ENCODE data around the gene CLDN34.

Gene CLDN34

DNA sequence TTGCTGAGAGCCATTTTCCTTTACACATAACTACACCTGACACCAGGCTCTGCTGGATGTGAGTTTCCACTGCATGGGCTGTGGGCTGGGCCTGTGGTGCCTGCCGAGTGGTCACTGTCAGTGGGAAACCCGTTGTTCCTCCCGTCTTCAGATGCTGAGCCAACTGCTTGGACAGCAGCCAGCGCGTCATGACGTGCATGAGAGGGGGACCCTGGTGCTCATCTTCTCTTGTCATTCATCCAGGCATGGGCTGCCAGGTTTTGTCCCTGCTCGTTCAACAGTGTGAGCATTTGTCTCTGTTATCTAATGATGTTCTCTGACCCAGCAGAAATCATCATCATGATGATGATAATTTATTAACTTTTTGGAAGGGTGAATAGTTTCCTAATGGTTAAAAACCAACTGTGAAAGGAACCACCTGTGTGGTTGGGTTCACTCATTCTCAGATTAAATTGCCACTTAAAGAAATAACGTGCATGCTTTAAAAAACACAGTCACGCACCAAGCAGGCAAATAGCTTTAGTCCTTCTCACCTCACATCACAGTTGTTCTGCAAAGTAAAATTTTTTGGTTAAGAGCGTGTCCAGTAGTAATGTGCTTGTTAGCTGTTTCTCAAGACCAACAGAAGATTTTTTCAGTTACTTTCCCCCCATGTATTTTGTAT is 19.9 kb upstream of the CLDN34 start:
- DNase-seq (ENCODE audit: low read depth in 1 of 2, low spot score in 1 of 2), result no peak
- in situ Hi-C loops (cut with HindIII; ENCODE audit: low pct_unique_long_range_greater_than_20kb, low sequenced_read_pairs), result no loop called here
- TF ChIP-seq JUND (IDR thresholded peaks at IDR 0.05; ENCODE audit: low read depth), result no peak

DNA sequence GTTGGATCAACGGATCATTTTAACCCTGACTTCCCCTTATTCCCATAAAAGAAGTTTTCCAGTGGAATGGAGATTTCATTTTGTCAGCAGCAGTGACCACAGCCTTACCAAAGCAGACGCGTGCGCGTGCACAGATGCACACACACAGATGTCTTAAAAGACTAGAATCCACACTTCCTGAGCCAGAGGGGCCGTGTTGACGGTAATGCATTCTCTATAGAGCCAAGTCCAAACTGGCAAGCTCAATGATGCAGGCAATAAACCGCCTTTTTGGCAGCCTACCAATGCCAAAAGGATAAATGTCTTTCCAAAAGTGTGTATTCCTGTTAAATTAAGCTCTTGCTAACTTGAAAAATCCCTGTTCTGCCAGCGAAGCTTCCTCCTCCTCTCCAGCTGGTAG is 18.8 kb upstream of the CLDN34 start:
- no peak for TF ChIP-seq JUND (IDR thresholded peaks at IDR 0.05; ENCODE audit: low read depth)

GRCh38 chrX:9952300-9952699 is 14.9 kb upstream of the CLDN34 start:
- no peak for TF ChIP-seq JUND (IDR thresholded peaks at IDR 0.05; ENCODE audit: low read depth)
- in situ Hi-C loops (cut with HindIII; ENCODE audit: low pct_unique_long_range_greater_than_20kb, low sequenced_read_pairs), result no loop called here
- DNase-seq (ENCODE audit: low read depth in 1 of 2, low spot score in 1 of 2), result no peak

More for the DNA sequence above, 18.8 kb upstream of the CLDN34 start:
- DNase-seq (ENCODE audit: low read depth in 1 of 2, low spot score in 1 of 2), result no peak
- in situ Hi-C loops (cut with HindIII; ENCODE audit: low pct_unique_long_range_greater_than_20kb, low sequenced_read_pairs), result no loop called here

- no peak for DNase-seq (ENCODE audit: low read depth in 1 of 2, low spot score in 1 of 2)
- TF ChIP-seq JUND (IDR thresholded peaks at IDR 0.05; ENCODE audit: low read depth), result no peak
- in situ Hi-C loops (cut with HindIII; ENCODE audit: low pct_unique_long_range_greater_than_20kb, low sequenced_read_pairs), result no loop called here
Observed at GRCh38 chrX:9953396-9953795, 13.8 kb upstream of the CLDN34 start.

- in situ Hi-C loops (cut with HindIII; ENCODE audit: low pct_unique_long_range_greater_than_20kb, low sequenced_read_pairs), result no loop called here
- no peak for DNase-seq (ENCODE audit: low read depth in 1 of 2, low spot score in 1 of 2)
- TF ChIP-seq JUND (IDR thresholded peaks at IDR 0.05; ENCODE audit: low read depth), result no peak
Observed at GRCh38 chrX:9955506-9955905, 11.7 kb upstream of the CLDN34 start.

GRCh38 chrX:9957743-9958142 is 9.4 kb upstream of the CLDN34 start:
- DNase-seq (ENCODE audit: low read depth in 1 of 2, low spot score in 1 of 2), result no peak

GRCh38 chrX:9958183-9958582 is 9.0 kb upstream of the CLDN34 start:
- no peak for DNase-seq (ENCODE audit: low read depth in 1 of 2, low spot score in 1 of 2)
- in situ Hi-C loops (cut with HindIII; ENCODE audit: low pct_unique_long_range_greater_than_20kb, low sequenced_read_pairs), result no loop called here
- no peak for TF ChIP-seq JUND (IDR thresholded peaks at IDR 0.05; ENCODE audit: low read depth)

More at GRCh38 chrX:9957743-9958142, 9.4 kb upstream of the CLDN34 start:
- TF ChIP-seq JUND (IDR thresholded peaks at IDR 0.05; ENCODE audit: low read depth), result no peak
- in situ Hi-C loops (cut with HindIII; ENCODE audit: low pct_unique_long_range_greater_than_20kb, low sequenced_read_pairs), result no loop called here

DNA sequence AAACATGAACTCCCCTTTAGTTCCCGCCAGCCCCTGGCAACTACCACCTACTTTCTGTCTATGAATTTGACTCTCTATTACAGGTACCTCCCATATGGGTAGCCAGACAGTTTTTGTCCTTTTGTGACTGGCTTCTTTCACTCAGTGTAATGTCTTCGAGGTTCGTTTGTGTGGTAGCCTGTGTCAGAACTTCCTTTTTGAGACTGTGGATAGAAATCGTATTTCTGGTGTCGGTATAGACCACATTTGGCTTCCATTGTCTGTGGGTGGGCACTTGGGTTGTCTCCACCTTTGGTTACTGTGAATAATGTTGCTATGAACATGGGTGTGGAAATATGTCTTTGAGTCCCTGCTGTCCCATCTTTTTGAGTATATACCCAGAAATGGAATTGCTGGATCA is 5.4 kb upstream of the CLDN34 start:
- no peak for DNase-seq (ENCODE audit: low read depth in 1 of 2, low spot score in 1 of 2)
- TF ChIP-seq JUND (IDR thresholded peaks at IDR 0.05; ENCODE audit: low read depth), result no peak
- in situ Hi-C loops (cut with HindIII; ENCODE audit: low pct_unique_long_range_greater_than_20kb, low sequenced_read_pairs), result no loop called here

DNA sequence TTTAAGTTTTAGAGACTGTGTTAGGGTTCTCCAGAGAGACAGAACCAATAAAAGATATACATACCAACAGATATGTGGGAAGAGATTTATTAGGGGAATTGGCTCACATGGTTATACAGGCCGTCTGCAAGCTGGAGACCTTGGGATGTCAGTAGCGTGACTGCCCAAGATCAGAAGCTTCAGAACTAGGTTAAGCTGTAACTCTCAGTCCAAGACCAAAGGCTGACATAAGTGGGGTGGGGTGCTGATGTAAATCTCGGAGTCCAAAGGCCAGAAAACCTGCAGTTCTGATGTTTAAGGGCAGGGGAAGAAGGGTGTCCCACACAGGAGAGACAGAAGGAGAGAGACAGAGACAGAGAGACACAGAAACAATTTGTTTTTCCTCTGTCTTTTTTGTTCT is 10.5 kb downstream of the CLDN34 start:
- in situ Hi-C loops (cut with HindIII; ENCODE audit: low pct_unique_long_range_greater_than_20kb, low sequenced_read_pairs), result no loop called here
- TF ChIP-seq JUND (IDR thresholded peaks at IDR 0.05; ENCODE audit: low read depth), result no peak
- no peak for DNase-seq (ENCODE audit: low read depth in 1 of 2, low spot score in 1 of 2)

- TF ChIP-seq JUND (IDR thresholded peaks at IDR 0.05; ENCODE audit: low read depth), result no peak
- in situ Hi-C loops (cut with HindIII; ENCODE audit: low pct_unique_long_range_greater_than_20kb, low sequenced_read_pairs), result no loop called here
- no peak for DNase-seq (ENCODE audit: low read depth in 1 of 2, low spot score in 1 of 2)
Observed at GRCh38 chrX:9980401-9980800, 13.2 kb downstream of the CLDN34 start.

DNA sequence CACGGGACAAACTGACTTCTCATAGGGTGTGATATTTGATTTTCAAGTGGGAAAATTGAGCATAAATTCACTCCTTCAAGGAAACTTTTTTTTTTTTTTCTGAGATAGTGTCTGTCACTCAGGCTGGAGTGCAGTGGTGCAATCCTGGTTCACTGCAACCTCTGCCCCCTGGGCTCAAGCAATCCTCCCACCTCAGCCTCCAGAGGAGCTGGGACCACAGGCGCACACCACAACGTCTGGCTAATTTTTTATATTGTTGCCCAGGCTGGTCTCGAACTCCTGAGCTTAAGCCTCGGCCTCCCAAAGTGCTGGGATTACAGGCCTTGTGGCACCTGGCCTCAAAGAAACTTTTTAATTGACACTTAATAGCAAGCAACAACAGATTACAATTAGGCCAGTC is 13.8 kb downstream of the CLDN34 start:
- TF ChIP-seq JUND (IDR thresholded peaks at IDR 0.05; ENCODE audit: low read depth), result no peak
- no peak for DNase-seq (ENCODE audit: low read depth in 1 of 2, low spot score in 1 of 2)
- in situ Hi-C loops (cut with HindIII; ENCODE audit: low pct_unique_long_range_greater_than_20kb, low sequenced_read_pairs), result no loop called here

DNA sequence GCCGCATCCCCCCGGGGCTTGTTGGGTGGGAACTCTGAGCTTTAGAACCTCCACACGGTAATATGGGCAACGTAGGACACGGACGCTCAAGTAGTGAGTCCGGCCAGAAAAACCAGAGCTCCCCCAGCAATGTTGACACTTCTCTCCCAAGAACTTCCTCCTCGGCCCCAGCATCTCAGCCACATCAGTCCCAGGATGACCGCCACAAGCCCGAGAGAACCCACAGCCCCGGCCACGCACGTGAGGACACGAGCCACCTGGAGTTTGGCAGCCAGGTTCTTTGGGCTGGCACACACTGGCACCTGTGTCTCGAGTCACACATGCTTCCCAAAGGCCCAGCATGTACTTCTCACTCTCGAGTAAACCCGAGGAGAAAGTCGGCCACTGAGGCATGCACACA is 16.3 kb downstream of the CLDN34 start:
- in situ Hi-C loops (cut with HindIII; ENCODE audit: low pct_unique_long_range_greater_than_20kb, low sequenced_read_pairs), result no loop called here
- no peak for TF ChIP-seq JUND (IDR thresholded peaks at IDR 0.05; ENCODE audit: low read depth)
- no peak for DNase-seq (ENCODE audit: low read depth in 1 of 2, low spot score in 1 of 2)

DNA sequence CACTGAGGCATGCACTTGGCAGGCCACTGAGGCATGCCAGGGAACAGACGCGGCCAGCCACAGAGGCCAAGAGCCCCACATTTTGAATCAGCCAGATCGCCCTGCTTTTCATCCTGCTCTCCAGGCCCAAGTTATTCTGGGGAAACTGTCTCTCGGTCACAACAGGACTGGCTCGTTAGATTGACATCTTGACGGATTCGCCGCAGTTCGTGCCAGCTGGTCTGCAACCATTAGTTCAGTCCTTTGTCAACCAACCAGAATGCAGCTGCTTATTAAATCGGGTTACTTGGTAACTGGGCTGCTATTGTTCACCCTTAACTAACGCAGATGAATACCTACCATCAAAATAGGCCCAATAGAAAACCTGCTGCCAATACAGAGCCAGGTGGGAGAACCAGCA is 16.7 kb downstream of the CLDN34 start:
- no peak for TF ChIP-seq JUND (IDR thresholded peaks at IDR 0.05; ENCODE audit: low read depth)
- in situ Hi-C loops (cut with HindIII; ENCODE audit: low pct_unique_long_range_greater_than_20kb, low sequenced_read_pairs), result no loop called here
- no peak for DNase-seq (ENCODE audit: low read depth in 1 of 2, low spot score in 1 of 2)

- DNase-seq (ENCODE audit: low read depth in 1 of 2, low spot score in 1 of 2), result peak in 1 of 2 experiments; percentile 57
- in situ Hi-C loops (cut with HindIII; ENCODE audit: low pct_unique_long_range_greater_than_20kb, low sequenced_read_pairs), result no loop called here
- no peak for TF ChIP-seq JUND (IDR thresholded peaks at IDR 0.05; ENCODE audit: low read depth)
Observed at GRCh38 chrX:9988762-9989161, 21.6 kb downstream of the CLDN34 start.
